Fibroblast of pulmonary artery (primary cell): ENCODE data around the gene TTLL7.
"Not testable (repeated sequence)": the region's sequence is repeated elsewhere in the genome, so short reads cannot be mapped to it uniquely, and the experiment has no call there.

ENCODE experiments used
- DNase-seq: peaks from one replicate; pipeline ENCODE4 v3.0.0-alpha.2; 2010; ENCODE audit warnings: low read depth
- H3K4me3 ChIP-seq: replicated peaks from 2 replicates; pipeline ENCODE4 v1.5.1; 2011; ENCODE audit warnings: low read depth, mild to moderate bottlenecking, control low read depth, low read length, moderate library complexity
- TF ChIP-seq, protein P1 (sequence below): IDR thresholded peaks from 2 replicates; pipeline ENCODE4 v1.5.1; 2011; ENCODE audit warnings: mild to moderate bottlenecking, control low read depth, low read length, inconsistent platforms; ENCODE audit errors: missing control alignments

The TTLL7 gene

DNA sequence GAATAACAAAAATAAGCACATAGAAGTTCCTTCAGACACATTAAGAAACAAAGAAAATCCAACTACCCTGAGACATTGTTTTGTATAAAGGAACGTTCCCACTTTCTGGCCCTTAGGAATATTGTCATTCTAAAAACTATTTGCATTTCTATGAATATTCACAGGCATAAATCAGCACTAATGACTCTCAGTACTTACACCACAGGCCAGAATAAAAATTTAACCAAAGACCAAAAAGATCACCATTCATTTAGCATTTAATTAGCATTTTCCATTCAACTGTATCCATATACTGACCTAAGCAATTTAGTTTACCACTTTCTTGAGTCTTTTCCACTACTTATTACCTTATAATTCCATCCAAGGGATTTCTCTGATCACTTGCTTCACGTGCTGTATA, 75.4 kb downstream of the TTLL7 start:
- no peak overlapping the region for H3K4me3 ChIP-seq
- TF ChIP-seq, protein P1, sequence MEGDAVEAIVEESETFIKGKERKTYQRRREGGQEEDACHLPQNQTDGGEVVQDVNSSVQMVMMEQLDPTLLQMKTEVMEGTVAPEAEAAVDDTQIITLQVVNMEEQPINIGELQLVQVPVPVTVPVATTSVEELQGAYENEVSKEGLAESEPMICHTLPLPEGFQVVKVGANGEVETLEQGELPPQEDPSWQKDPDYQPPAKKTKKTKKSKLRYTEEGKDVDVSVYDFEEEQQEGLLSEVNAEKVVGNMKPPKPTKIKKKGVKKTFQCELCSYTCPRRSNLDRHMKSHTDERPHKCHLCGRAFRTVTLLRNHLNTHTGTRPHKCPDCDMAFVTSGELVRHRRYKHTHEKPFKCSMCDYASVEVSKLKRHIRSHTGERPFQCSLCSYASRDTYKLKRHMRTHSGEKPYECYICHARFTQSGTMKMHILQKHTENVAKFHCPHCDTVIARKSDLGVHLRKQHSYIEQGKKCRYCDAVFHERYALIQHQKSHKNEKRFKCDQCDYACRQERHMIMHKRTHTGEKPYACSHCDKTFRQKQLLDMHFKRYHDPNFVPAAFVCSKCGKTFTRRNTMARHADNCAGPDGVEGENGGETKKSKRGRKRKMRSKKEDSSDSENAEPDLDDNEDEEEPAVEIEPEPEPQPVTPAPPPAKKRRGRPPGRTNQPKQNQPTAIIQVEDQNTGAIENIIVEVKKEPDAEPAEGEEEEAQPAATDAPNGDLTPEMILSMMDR, result no peak
- DNase-seq, result no peak

DNA sequence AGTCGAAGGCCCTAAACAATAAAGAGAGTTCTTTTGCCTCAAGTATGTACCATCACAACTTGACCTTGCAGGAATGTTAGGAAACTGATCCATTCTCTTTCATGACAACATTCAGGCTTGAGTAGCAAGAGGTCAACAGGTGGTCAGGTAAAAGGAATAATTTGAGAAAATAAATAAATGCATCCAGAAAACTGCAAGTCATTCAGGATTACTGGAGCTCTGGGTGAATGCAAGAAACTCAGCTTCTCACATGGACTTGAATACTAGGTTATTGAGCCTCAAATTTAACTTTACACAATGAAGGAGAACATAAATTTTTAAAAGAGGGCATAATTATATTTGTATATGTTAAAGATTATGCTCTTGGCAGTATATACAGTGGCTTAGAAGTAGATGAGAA, 76.5 kb downstream of the TTLL7 start:
- TF ChIP-seq, protein P1, result no peak
- H3K4me3 ChIP-seq, result no peak overlapping the region
- no peak for DNase-seq

DNA sequence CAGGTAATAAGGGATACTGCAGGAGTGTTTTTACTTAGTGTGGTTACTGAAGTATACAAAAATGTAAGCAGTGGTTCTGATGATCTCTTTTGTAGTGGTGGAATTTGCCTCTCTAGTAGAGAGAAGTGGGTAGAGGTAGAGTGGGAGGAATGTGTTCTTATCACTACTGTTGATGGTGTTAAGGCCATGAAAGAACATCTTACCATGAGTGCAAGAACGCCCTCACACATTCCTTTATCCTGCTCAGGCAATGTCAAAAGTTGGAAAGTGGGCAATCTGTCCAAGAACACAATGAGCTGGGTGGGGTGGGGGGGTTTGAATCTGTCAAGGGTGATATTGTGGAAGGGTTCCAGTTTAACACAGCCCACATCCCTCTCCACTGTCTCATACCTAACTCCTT, 78.6 kb downstream of the TTLL7 start:
- TF ChIP-seq, protein P1, result no peak
- no peak overlapping the region for H3K4me3 ChIP-seq
- DNase-seq, result no peak

DNA sequence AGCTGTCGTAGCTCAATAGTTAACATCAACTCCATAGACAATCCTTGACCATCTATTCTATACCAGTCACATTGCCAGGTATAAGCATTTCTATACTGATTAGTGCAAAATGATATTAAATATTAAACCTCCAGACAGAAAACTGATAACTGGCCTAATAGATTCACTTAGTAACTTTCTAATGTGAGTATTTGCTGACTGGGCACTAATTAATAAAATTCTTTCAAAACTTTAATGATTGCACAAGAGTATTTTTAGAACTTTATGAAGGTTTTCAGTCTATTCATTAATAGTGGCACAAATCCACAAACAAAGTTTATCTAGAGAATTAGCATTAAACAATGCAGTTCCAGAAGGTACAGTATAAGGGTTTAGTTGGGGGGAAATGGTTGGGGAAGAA, 79.1 kb downstream of the TTLL7 start:
- DNase-seq, result no peak
- H3K4me3 ChIP-seq, result no peak overlapping the region
- TF ChIP-seq, protein P1, result no peak

DNA sequence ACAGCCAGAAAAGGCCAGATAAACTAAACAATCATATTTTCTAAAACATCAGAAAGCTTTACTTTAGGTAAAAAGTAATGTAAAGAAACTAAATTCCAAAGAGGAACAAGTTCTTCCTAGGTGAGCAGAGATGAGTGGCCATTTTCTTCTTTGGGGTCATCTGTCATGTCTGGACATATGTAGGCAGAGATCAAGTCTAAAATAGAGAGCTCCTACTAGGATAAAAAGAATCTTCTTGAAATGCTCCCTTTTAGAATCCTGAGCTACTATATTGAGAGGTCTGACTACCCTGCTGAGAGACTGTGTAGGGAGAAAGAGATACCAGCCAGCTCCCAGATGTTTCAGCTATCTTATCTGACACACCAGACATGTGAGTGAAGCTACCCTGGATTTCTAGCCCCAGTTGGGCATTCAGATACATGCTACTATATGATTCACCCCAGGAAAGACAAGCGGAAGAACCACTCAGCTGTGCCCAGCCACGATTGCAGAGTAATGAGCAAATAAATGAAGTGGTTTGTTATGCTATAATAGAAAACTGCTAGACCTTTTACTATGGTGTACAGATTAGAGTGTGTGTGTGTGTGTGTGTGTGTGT, 80.1 kb downstream of the TTLL7 start:
- TF ChIP-seq, protein P1, result no peak
- H3K4me3 ChIP-seq, result no peak overlapping the region
- no peak for DNase-seq

DNA sequence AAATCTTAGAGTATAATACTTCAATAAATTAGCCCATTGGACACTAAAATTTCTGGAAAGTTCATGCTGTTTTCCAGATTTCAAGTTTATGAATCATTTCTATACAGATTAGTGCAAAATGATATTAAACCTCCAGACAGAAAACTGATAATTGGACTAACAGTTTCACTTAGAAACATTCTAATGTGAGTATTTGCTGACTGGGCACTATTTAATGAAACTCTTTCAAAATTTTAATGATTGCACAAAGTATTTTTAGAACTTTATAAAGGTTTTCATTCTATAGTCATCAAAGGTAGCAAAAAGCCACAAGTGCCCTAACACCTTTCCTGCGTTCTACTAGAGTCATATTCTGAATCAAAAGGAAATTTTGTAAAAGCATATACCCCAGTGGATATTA, 81.0 kb downstream of the TTLL7 start:
- TF ChIP-seq, protein P1, result no peak
- H3K4me3 ChIP-seq, result no peak overlapping the region
- no peak for DNase-seq

DNA sequence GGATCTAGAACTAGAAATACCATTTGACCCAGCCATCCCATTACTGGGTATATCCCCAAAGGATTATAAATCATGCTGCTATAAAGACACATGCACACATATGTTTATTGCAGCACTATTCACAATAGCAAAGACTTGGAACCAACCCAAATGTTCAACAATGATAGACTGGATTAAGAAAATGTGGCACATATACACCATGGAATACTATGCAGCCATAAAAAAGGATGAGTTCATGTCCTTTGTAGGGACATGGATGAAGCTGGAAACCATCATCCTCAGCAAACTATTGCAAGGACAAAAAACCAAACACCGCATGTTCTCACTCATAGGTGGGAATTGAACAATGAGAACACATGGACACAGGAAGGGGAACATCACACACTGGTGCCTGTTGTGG, 82.8 kb downstream of the TTLL7 start:
- DNase-seq, H3K4me3 ChIP-seq: not testable (repeated sequence)
